Raji (cell line): ENCODE data around the gene USP10.

Source experiments
- POLR2A ChIP-seq: IDR thresholded peaks from 2 replicates; pipeline ENCODE4 v1.6.1; 2011; ENCODE audit warnings: low read depth, low read length, control low read depth; ENCODE audit not compliant: insufficient read depth

USP10 gene

GRCh38 chr16:84665843-84666242 lies 34.0 kb upstream of the USP10 start:
- TF ChIP-seq POLR2A: no peak

GRCh38 chr16:84667600-84668309 lies 32.0 kb upstream of the USP10 start:
- no peak for TF ChIP-seq POLR2A

GRCh38 chr16:84670063-84670462 lies 29.7 kb upstream of the USP10 start:
- no peak for TF ChIP-seq POLR2A

- TF ChIP-seq POLR2A: no peak
Measured at GRCh38 chr16:84672276-84673202, 27.3 kb upstream of the USP10 start.

GRCh38 chr16:84673203-84673535 lies 26.6 kb upstream of the USP10 start:
- no peak for TF ChIP-seq POLR2A

- TF ChIP-seq POLR2A: no peak
Measured at GRCh38 chr16:84673561-84673960, 26.2 kb upstream of the USP10 start.

GRCh38 chr16:84675423-84675822 lies 24.4 kb upstream of the USP10 start:
- TF ChIP-seq POLR2A: no peak

- TF ChIP-seq POLR2A: no peak
Measured at GRCh38 chr16:84675884-84676283, 23.9 kb upstream of the USP10 start.

GRCh38 chr16:84677017-84677803 lies 22.6 kb upstream of the USP10 start:
- TF ChIP-seq POLR2A: no peak

- no peak for TF ChIP-seq POLR2A
Measured at GRCh38 chr16:84677849-84678248, 22.0 kb upstream of the USP10 start.

- TF ChIP-seq POLR2A: no peak
Measured at GRCh38 chr16:84678541-84678940, 21.3 kb upstream of the USP10 start.

GRCh38 chr16:84680165-84680842 lies 19.5 kb upstream of the USP10 start:
- TF ChIP-seq POLR2A: no peak

- no peak for TF ChIP-seq POLR2A
Measured at GRCh38 chr16:84680843-84681629, 18.8 kb upstream of the USP10 start.
